ENCODE results near the gene SLC43A2. TPM values are rescaled to one million over a fixed set of nuclear protein-coding genes. Genes with fewer than 3 reads are reported as not detected.
A peak's percentile ranks its signal among the peaks of the same experiment; 100 is the strongest.

SLC43A2 gene
- total and polyA plus RNA-seq, 2 of the 13 experiments (the other 11 are each of a cell fraction or from before 2014, with no cell fraction given) = 7.3 to 20.0 TPM

GRCh38 chr17:1649844-1650501 is 21.3 kb upstream of the SLC43A2 start, which contains the start of gene RILP (continued):
- TF ChIP-seq ARNT (IDR thresholded peaks at IDR 0.05) (no peak), PCBP2 (optimal IDR thresholded peaks at IDR 0.05; ENCODE audit: low read depth, low read length, poor library complexity, severe bottlenecking) (no peak), TFDP2 (CRISPR knock-in tag; IDR thresholded peaks at IDR 0.05) (no peak; the same call in 1 of the 2 replicates), SPEN (CRISPR knock-in tag; IDR thresholded peaks at IDR 0.05; ENCODE audit: low read depth) (0 out of 2 replicates have a peak, but pooled peaks have one; percentile 36), FIP1L1 (IDR thresholded peaks at IDR 0.05; ENCODE audit: borderline replicate concordance, insufficient read depth, low read depth, low read length) (no peak), GLI4 (CRISPR knock-in tag; IDR thresholded peaks at IDR 0.05; ENCODE audit: borderline replicate concordance) (no peak; the same call in 1 of the 2 replicates), ZKSCAN1 (IDR thresholded peaks at IDR 0.05; ENCODE audit: low read length) (no peak), BCL3 (CRISPR knock-in tag; IDR thresholded peaks at IDR 0.05) (0 out of 2 replicates have a peak, but pooled peaks have one; percentile 13), ZNF367 (CRISPR knock-in tag; IDR thresholded peaks at IDR 0.05; ENCODE audit: borderline replicate concordance) (no peak), THRA (CRISPR knock-in tag; IDR thresholded peaks at IDR 0.05; ENCODE audit: borderline replicate concordance) (no peak), IRX3 (CRISPR knock-in tag; IDR thresholded peaks at IDR 0.05; ENCODE audit: borderline replicate concordance, low read depth) (no peak), ZNF510 (CRISPR knock-in tag; IDR thresholded peaks at IDR 0.05; ENCODE audit: low read depth) (peak; percentile 25; the same call in 1 of the 2 replicates), MXD4 (CRISPR knock-in tag; IDR thresholded peaks at IDR 0.05) (0 out of 2 replicates have a peak, but pooled peaks have one; percentile 15), ZNF501 (CRISPR knock-in tag; IDR thresholded peaks at IDR 0.05) (peak; percentile 23; the same call in 1 of the 2 replicates), ZNF180 (CRISPR knock-in tag; IDR thresholded peaks at IDR 0.05; ENCODE audit: borderline replicate concordance, low read depth) (no peak), ZNF816 (CRISPR knock-in tag; IDR thresholded peaks at IDR 0.05; ENCODE audit: borderline replicate concordance) (no peak), ZNF790 (CRISPR knock-in tag; IDR thresholded peaks at IDR 0.05; ENCODE audit: borderline replicate concordance) (no peak), ZNF564 (CRISPR knock-in tag; IDR thresholded peaks at IDR 0.05) (no peak)
- TF ChIP-seq, protein P1, sequence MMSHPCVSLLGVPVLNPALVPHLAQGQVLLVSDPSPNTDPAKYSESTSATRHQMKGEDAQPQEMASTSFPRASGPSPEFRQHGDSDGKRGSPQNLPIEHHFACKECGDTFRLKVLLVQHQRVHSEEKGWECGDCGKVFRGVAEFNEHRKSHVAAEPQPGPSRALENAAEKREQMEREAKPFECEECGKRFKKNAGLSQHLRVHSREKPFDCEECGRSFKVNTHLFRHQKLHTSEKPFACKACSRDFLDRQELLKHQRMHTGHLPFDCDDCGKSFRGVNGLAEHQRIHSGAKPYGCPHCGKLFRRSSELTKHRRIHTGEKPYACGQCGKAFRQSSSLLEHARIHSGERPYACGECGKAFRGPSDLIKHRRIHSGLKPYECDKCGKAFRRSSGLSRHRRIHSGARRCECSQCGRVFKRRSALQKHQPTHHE (CRISPR knock-in tag; IDR thresholded peaks at IDR 0.05; ENCODE audit: borderline replicate concordance) = no peak

Measured in HepG2 (cell line).